ENCODE results near the gene PTPRN2.

The PTPRN2 gene

GRCh38 chr7:158142657-158143056 lies 445.0 kb downstream of the PTPRN2 start:
- no peak for DNase-seq

DNA sequence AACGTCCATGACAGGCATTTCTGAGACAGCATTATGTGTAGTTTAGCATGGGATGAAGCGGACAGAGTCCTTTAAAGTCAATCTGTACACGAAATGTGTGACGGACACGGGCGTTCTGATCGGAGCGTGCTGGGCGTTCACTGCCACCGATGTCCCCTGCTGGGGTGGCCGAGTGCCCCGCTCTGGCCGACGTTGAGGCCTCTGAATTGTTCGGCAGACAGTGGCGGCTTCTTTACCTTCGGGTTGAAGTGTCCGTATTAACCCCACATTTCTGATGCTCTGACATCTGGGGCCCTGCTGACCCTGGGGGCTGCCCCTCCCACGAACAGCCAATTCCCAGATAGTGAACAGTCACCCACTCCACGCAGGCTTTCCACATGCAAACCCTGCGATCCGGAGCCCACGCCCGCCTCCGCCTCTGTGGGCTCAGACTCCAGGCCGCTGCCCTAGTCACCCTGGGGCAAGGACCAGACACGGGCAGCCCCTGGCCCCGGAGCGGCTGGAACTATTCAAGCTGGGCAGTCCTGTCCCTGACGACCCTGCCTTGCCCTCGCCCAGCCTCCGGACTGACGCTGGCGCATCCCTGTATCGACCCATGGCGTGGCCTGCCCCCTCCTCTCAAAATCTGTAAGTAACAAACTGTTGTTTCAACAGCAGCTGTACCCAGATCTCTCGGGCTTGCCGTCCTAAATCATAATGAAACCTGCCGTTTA lies 445.7 kb downstream of the PTPRN2 start:
- DNase-seq, result no peak

DNA sequence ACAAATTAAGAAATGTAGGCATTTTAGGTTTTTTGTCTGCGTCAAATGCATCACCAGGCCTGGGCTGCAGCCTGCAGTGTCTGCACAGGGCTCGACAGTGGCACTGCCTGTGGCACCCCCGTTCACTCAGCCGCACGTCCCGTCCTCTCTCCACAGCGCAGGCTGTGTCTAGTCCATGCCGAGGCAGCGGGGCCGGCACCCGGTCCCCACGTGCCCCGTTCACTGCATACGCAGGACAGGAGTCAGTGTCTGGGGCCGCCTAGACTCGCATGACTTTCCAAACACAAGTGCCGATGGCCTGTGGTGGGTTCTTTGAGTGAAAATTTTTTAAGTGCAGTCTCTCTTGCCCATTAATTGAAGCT lies 446.4 kb downstream of the PTPRN2 start:
- no peak for DNase-seq

DNA sequence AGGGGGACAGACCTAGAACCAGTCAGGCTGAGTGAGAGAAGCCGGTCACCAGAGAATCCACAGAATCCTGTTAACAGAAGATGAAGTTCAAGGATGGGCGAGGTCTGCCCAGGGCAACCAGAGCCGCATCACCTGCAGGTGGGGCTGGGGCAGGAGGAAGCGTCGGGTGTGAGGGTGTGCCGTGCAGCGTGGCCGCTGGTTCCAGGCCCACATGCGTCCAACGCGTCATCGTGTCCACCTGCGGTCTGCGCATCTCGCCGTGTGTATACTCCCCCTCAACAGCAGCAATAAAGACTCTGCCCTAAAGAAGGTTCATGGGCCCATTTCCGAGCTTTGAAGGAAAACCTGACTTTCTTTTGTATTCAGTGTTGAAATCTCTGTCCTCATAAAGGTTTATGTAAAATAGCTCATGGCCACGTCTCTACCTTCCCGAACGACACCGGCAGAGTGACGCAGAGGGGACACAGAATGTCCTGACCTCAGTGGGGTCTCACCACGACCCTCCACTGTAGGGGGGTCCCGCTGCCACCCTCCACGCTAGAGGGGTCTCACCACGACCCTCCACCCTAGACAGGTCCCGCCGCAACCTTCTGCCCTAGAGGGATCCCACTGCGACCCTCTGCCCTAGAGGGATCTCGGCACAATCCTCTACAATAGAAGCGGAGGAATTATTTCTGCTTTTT lies 446.9 kb downstream of the PTPRN2 start:
- no peak for DNase-seq

DNA sequence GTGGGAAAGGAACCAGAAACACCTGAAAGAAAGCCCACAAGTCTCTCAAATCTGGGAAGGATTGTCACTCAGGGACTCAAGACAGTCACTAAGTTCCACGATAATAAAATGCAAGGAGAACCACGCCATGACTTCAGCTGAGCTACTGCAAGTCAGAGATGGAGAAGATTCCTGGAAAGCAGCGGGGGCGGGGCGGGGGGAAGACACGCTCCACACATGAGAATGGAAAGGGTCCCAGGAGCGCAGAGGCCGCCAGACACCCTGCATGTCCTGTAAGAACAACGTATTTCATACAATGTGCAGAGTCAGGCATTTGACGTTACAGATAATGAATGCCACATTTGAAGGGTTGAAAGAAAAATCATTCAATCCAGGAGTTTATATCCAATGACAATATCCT lies 448.1 kb downstream of the PTPRN2 start:
- DNase-seq, result no peak

GRCh38 chr7:158138329-158138597 lies 449.4 kb downstream of the PTPRN2 start:
- DNase-seq, result no peak

DNA sequence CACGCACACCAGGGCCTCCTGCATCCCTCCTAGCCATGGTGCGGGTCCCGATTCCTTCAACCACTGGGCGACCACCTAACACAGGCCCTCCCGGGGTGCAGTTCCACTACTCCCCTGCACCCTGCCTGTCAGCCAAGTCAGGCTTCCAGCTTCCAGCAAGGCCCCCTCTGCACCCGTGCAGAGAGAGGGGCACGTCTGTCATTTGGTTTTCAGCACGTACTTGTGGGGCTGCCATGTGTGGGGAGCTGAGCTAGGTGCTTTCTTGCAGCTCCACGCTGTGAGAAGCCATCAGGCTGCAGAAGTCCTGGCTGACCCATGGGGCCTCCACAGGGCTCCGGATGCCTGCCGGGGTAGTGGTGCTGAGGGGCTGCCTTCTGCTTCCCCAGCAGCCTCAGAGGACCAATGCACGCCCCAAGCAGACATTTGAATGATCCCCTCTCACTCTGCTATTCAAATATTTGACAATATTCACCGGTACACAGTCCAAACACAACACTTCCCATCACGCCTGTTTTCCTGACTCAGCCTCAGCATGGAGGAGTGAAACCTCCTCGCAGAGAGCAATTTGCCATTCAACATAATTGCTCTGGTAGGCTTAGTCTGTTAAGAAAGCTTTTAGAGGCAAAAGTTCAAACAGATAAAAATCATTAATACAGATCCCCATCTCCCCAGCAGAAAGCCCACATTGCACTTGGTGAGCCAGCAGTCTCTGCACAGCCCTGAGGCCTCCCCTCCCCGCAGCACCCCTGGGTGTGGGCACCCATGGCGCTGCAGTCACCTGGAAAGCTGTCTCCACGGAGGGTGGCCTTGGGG lies 449.9 kb downstream of the PTPRN2 start:
- no peak for DNase-seq

GRCh38 chr7:158135931-158136330 lies 451.7 kb downstream of the PTPRN2 start:
- DNase-seq, result no peak

- no peak for DNase-seq
These were observed 452.8 kb downstream of the PTPRN2 start for GRCh38 chr7:158134824-158135223.

- DNase-seq, result no peak
These were observed 453.9 kb downstream of the PTPRN2 start for GRCh38 chr7:158133515-158134271.

GRCh38 chr7:158133057-158133456 lies 454.6 kb downstream of the PTPRN2 start:
- DNase-seq, result no peak

- no peak for DNase-seq
These were observed 457.6 kb downstream of the PTPRN2 start for GRCh38 chr7:158130023-158130409.

- DNase-seq, result no peak
These were observed 458.3 kb downstream of the PTPRN2 start for GRCh38 chr7:158129037-158130022.

DNA sequence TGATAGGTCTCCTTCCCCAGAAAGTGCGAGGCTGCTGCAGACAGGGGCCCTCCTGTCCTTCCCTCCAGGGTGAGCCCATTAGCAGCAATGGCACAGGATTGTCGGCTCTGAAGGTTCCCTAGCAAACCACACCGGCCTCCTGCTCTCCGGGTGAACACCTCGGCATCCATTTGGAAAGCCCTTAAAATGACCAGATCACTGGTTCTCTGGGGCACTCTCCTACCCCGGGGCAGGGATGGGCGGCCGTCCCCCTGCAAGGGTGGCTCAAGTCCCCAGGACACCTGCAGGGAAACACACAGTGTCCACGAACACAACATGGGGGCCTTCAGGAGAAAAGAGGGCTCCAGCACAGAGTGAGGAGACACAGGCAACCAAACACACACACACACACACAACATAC lies 459.1 kb downstream of the PTPRN2 start:
- no peak for DNase-seq

GRCh38 chr7:158127241-158127640 lies 460.4 kb downstream of the PTPRN2 start:
- no peak for DNase-seq

DNA sequence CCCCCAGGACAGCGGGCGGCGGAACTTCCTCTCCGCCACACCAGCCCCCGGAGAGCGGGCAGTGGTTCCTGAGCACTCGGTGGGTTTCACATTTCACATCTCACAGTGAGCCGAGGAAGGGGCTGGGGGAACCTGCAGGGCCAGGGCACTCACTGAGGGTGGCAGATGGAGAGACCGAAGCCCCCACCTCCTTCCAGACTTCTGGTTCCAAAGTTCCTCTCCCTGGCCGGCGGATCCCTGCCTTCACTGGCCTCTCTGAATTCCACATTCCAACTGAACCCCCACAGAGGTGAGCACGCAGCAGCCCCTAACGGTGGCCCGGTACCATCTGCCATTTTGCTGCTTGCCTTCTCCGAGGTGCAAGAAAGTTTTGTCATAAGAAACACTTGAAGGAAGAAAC lies 461.0 kb downstream of the PTPRN2 start:
- no peak for DNase-seq

GRCh38 chr7:158125721-158126120 lies 461.9 kb downstream of the PTPRN2 start:
- DNase-seq, result no peak

- DNase-seq, result no peak
These were observed 462.5 kb downstream of the PTPRN2 start for GRCh38 chr7:158125091-158125490.

DNA sequence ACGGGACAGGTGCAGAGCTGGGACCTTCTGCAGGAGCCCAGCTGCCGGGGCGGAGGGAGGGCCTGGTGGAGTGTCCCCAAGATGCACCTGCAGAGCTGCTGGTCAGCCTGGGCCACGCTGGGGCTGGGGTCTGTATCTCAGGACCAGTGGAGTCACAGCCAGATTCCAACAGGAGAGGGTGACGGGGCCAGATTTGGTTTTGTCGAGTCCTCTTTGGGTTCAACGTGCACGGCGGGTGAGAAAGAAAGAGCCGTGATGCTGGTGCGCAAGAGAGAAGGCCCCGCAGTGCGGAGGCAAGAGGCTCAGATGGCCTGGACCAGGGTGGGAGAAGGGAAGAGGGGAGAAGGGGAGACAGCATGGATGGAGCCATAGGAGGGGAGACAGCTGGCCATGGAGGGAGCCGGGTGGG lies 462.9 kb downstream of the PTPRN2 start:
- no peak for DNase-seq

GRCh38 chr7:158123753-158124152 lies 463.9 kb downstream of the PTPRN2 start:
- no peak for DNase-seq

- no peak for DNase-seq
These were observed 464.4 kb downstream of the PTPRN2 start for GRCh38 chr7:158123214-158123613.

DNA sequence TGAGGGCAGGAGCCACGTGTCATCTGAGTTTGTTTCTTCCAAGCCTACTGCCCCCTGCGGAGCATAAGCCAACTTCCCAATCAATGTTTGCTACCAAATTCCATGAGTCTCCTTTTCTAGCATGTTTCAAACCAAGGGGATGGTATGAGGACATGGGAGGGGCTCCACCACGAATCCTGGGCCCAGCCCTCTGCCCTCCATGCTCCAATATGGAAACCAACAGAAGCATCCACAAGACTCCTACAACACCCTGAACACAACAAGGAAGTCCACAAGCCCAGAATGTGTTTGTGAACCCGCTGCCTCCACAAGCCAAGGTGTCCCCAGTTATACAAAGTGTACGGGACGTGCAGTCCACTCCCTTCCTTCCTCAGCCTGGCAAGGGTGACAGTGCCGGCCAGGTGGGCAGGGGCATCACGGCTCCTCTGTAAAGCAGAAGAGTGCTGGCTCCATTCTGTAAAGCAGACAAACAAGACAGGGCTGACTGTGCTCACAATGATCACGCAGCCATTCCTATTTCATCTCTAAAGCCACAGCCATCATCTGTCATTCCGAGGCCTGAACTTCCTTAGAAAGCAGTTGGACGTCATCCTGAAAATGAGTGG lies 466.1 kb downstream of the PTPRN2 start:
- no peak for DNase-seq
